GM18861 (cell line): Measurements from ENCODE around the gene DBNL.
A peak's percentile ranks its signal among the peaks of the same experiment; 100 is the strongest.
"Not testable (repeated sequence)": the region's sequence is repeated elsewhere in the genome, so short reads cannot be mapped to it uniquely, and the experiment has no call there.

Source experiments
- ATAC-seq: cut with Tn5 transposase; IDR thresholded peaks from one replicate; pipeline ENCODE4 v1.9.1; 2021; ENCODE audit not compliant: unreplicated experiment

Gene DBNL

GRCh38 chr7:44044315-44045225, at the start of gene DBNL:
TSS of gene DBNL (plus strand) at chr7:44044702. CDS start at chr7:44044738, 36 bp downstream.
- peak; percentile 44 for ATAC-seq

GRCh38 chr7:43997532-43997931, 47.0 kb upstream of the DBNL start, which contains the start of gene SPDYE1:
TSS of gene SPDYE1 (plus strand) at chr7:43997897. CDS start at chr7:43999950, 2,053 bp downstream.
- not testable (repeated sequence) for ATAC-seq

- not testable (repeated sequence) for ATAC-seq
Measured at GRCh38 chr7:44012081-44012480, 32.4 kb upstream of the DBNL start.

- not testable (repeated sequence) for ATAC-seq
Measured at GRCh38 chr7:44015090-44015489, 29.4 kb upstream of the DBNL start.

- peak; percentile 95 for ATAC-seq
Measured at GRCh38 chr7:44018857-44019807, 25.4 kb upstream of the DBNL start.

- not testable (repeated sequence) for ATAC-seq
Measured at GRCh38 chr7:44019825-44020224, 24.7 kb upstream of the DBNL start.

GRCh38 chr7:44022069-44022468, 22.4 kb upstream of the DBNL start:
- not testable (repeated sequence) for ATAC-seq

- not testable (repeated sequence) for ATAC-seq
Measured at GRCh38 chr7:44022796-44023467, 21.6 kb upstream of the DBNL start.

DNA sequence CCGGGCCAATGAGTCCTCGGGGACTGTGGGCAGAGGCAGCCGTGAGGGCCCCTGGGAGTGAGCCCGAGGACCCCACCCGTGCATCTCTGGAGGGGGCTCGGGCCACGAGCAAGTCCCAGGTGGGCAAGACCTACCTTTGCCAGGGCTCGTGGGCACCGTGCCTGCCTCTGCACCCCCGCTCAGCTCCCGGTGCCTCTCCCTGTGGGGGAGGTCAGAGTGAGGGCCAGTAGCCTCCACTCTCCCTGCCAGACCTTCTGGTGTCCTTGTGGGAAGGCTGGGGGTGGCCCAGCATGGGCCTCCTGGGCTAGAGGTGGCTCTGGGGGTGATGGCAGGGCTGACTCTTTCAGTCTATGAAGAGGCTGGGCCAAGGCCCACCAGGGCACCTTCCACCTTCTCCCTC, 15.1 kb upstream of the DBNL start:
- ATAC-seq: not testable (repeated sequence)

DNA sequence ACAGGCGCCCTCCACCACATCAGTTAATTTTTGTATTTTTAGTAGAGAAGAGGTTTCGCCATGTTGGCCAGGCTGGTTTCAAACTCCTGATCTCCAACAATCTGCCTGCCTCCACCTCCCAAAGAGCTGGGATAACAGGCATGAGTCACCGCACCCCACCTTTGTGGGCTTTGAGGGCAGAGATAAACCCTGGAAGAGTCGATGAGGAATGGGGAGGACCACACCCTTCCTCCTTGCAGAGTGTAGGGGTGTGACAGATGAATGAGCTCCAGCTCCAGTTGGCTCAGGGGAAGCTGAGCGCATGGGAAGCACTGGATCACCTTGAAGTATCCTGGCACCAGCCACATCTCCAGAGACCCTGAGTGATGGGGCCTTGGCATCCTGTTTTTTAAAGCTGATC, 14.5 kb upstream of the DBNL start:
- ATAC-seq: not testable (repeated sequence)

DNA sequence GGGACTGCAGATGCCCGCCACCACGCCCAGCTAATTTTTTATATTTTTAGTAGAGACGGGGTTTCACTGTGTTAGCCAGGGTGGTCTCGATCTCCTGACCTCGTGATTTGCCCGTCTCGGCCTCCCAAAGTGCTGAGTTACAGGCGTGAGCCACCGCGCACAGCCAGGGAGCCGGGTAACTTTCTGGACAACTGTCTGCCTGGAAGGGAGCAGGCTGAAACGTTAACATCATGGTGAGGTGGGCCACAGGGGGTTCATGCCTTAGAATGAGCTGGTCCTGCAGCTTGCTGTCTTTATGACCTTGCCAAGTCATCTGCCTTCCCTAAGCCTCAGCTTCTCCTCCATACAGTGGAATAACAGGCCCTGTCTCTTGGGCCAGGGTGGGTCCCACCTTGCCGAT, 13.2 kb upstream of the DBNL start:
- ATAC-seq: not testable (repeated sequence)

DNA sequence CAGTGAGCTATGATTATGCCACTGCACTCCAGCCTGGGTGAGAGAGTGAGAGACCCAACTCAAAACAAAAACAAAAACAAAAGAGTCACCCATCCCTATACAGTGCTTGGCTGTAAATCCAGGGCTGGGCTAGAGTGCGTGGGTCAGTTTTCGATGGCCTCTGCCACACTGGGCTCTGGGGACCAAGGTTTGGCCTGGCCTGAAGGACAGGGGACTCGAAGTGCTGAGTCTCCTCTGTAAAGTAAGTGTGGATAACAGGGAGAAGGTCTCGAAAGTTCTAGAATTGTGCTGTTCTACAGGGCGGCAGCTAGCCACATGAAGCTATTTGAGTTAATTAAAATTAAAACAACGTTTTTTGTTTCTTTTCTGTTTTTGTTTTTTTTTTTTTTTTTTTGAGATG, 12.5 kb upstream of the DBNL start:
- not testable (repeated sequence) for ATAC-seq

DNA sequence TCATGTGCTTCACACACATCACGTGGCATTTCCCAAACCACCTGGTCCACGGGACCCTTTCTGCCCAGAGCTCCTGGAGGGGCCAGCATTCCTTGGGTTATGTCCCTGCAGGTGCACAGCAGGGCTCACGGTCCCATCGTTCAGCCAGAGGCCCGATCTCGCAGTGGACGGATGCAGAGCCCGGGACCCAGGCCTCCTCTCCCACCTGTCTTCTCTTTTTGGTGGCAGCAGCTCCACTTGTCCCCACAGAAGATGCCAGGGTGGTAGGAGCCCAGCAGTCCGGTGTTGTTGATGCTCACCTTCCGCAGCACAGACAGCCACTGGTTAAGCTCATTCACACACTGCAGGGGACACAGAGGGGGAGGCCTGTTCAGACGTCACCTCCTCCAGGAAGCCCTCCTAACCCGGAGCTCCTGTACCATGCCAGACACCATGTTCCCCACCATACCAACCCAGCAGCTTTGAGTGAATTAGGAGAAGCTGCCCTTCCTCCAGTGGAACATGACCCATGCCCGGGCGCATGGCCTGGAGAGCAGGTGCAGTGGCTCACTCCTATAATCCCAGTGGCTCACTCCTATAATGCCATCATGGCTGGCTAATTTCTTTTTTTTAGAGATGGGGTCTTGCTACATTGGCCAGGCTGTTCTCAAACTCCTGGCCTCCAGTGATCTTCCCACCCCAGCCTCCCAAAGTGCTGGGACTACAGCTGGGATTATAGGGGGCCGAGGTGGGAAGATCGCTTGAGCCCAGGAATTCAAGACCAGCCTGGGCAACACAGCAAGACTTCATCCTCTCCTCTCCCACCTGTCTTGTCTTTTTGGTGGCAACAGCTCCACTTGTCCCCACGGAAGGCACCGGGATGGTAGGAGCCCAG, 10.3 kb upstream of the DBNL start:
- not testable (repeated sequence) for ATAC-seq

DNA sequence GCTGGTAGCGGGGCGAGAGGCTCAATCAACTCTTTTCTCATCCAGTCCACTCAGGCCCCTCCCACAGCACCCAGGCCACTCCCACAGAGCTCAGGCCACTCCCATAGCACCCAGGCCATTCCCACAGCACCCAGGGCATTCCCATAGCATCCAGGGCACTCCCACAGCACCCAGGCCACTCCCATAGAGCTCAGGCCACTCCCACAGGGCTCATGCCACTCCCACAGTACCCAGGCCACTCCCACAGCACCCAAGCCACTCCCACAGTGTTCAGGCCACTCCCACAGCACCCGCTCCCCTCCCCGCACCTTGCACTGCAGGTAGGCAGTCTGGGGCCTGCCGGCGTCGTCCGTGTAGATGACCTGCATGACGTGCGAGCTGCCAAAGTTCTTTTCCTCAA, 8.1 kb upstream of the DBNL start:
- ATAC-seq: not testable (repeated sequence)

- not testable (repeated sequence) for ATAC-seq
Measured at GRCh38 chr7:44037951-44038350, 6.6 kb upstream of the DBNL start.

- ATAC-seq: not testable (repeated sequence)
Measured at GRCh38 chr7:44038553-44038952, 5.9 kb upstream of the DBNL start.

GRCh38 chr7:44038961-44039558, 5.4 kb upstream of the DBNL start:
- ATAC-seq: peak; percentile 34

DNA sequence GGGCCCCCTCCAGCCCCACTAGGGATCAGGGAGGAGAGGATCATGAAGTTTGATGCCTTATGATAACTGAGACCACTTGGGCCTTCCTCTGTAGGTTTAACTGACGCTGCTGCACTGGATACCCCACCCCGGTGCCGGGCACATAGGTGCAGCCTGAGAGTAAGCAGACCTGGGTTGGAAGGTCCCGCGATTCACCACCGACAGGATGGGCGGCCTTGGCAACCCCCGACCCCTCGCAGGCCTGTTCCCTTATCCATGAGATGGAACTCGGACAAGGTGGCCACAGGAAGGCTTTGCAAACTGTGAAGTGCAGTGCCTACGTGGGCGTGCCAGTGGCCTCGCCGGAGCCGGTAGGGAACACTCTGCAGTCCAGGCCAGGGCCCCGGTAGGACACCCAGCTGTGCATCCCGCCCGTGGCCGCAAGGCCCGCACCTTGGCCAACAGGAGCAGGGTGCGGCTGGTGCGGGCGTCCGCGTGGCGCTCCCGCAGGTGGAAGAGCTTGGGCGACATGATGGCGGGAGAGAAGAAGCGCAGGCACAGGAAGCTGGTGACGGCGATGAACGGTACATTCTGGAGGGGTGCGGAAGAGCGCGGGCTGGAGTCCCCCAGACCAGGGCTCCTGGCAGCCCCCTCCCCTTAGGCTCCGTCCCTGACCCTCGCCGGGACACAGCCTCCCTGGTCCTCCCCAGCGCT, 4.6 kb upstream of the DBNL start:
- ATAC-seq: not testable (repeated sequence)

GRCh38 chr7:44040493-44040891, 4.0 kb upstream of the DBNL start:
- peak; percentile 39 for ATAC-seq
